SU-DHL-6 (cell line): ENCODE results near the gene CCNL2.

Source experiments
- H2AFZ ChIP-seq: fragments of 200-600 bp; sonication (generic); 2 replicates; pipeline ENCODE4 v1.6.1; 2014; ENCODE audit warnings: low read depth, mild to moderate bottlenecking, moderate library complexity, mixed read lengths, antibody characterized with exemption, low read length; ENCODE audit not compliant: severe bottlenecking
- H3F3A ChIP-seq: fragments of 200-600 bp; shearing (Covaris generic); 2 replicates; pipeline ENCODE4 v1.6.0; 2016; ENCODE audit warnings: antibody characterized with exemption, mild to moderate bottlenecking; ENCODE audit not compliant: insufficient read depth
- H3K27ac ChIP-seq: fragments of 200-600 bp; sonication (generic); 2 replicates; pipeline ENCODE4 v1.5.1; 2016; ENCODE audit warnings: low read depth, mild to moderate bottlenecking, low read length, moderate library complexity, mixed read lengths
- H3K27me3 ChIP-seq: fragments of 200-600 bp; sonication (generic), shearing (Covaris generic); 2 replicates; pipeline ENCODE4 v1.6.0; 2014; ENCODE audit warnings: mild to moderate bottlenecking, low read length
- H3K36me3 ChIP-seq: fragments of 200-600 bp; sonication (generic); 2 replicates; pipeline ENCODE4 v1.6.1; 2014; ENCODE audit warnings: mild to moderate bottlenecking, low read length, mixed read lengths
- H3K4me2 ChIP-seq: fragments of 300-600, 200-600 bp; shearing (Covaris generic), sonication (generic); 2 replicates; pipeline ENCODE4 v1.6.0; 2014; ENCODE audit warnings: low read length, low read depth, mild to moderate bottlenecking; ENCODE audit not compliant: poor library complexity, severe bottlenecking
- H3K4me3 ChIP-seq: fragments of 200-600 bp; sonication (generic); 2 replicates; pipeline ENCODE4 v1.5.1; 2014; ENCODE audit warnings: antibody characterized with exemption, low read length, mild to moderate bottlenecking, mixed read lengths; ENCODE audit not compliant: insufficient read depth, poor library complexity, severe bottlenecking
- H3K79me2 ChIP-seq: fragments of 200-600 bp; sonication (generic); 2 replicates; pipeline ENCODE4 v1.6.1; 2014; ENCODE audit warnings: mild to moderate bottlenecking, low read length, moderate library complexity; ENCODE audit not compliant: insufficient read depth
- H3K9ac ChIP-seq: fragments of 200-600 bp; sonication (generic); 2 replicates; pipeline ENCODE4 v1.7.0; 2014; ENCODE audit warnings: mild to moderate bottlenecking, low read length
- H3K9me2 ChIP-seq: fragments of 200-600 bp; sonication (generic); replicated peaks from 2 replicates; pipeline ENCODE4 v1.6.1; 2014; ENCODE audit warnings: low read length; ENCODE audit not compliant: insufficient read depth
- H3K9me3 ChIP-seq: fragments of 200-600 bp; sonication (generic); 2 replicates; pipeline ENCODE4 v1.6.1; 2014; ENCODE audit warnings: low read length, mixed read lengths; ENCODE audit not compliant: insufficient read depth
- H4K20me1 ChIP-seq: fragments of 200-600 bp; sonication (generic); 2 replicates; pipeline ENCODE4 v1.6.1; 2014; ENCODE audit warnings: low read depth, mild to moderate bottlenecking, antibody characterized with exemption, low read length, moderate library complexity, mixed read lengths
- EZH2phosphoT487 ChIP-seq: fragments of 200-600 bp; sonication (generic), shearing (Covaris generic); conservative IDR thresholded peaks from 2 replicates; pipeline ENCODE4 v1.6.1; 2018; ENCODE audit warnings: mild to moderate bottlenecking, antibody characterized with exemption, low read length, moderate library complexity, mixed read lengths
- TF ChIP-seq, protein P1 (sequence below): fragments of 200-600 bp; sonication (generic); IDR thresholded peaks from one replicate; pipeline ENCODE4 v1.5.1; 2017; ENCODE audit warnings: antibody characterized with exemption, mild to moderate bottlenecking, low read length, moderate library complexity; ENCODE audit not compliant: insufficient read depth, poor library complexity, severe bottlenecking

Gene CCNL2

DNA sequence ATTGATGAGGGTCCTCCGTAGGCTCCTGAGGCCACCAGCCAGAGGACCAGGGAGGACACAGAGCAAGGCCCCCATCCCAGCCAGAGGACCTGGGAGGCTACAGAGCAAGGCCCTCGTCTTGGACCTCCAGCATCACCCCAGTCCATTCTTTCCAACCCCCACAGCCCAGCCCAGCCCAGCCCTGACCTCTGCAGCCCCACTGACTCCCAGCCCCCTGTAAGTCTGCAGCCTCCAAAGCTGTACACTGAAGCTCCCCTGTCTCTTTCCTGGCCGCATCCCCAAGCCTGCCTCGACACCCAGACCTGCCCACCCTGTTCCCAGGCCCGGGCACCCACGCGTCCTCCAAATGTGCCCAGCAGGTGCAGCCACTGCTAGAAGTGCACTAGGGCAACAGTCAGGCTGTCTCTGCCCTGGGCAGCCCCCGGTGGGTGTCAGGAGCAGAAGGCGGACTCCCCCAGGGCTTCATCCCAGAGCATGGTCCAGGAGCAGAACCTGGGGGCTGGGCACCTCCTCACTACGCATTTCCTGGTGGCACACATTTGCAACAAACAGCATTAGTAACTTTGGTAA is 52.0 kb downstream of the CCNL2 start:
- no peak overlapping the region for H3K27ac ChIP-seq
- H3K79me2 ChIP-seq, result peaks cover 6% of the 10 kb centered on the region; the same call in 1 of the 2 replicates

DNA sequence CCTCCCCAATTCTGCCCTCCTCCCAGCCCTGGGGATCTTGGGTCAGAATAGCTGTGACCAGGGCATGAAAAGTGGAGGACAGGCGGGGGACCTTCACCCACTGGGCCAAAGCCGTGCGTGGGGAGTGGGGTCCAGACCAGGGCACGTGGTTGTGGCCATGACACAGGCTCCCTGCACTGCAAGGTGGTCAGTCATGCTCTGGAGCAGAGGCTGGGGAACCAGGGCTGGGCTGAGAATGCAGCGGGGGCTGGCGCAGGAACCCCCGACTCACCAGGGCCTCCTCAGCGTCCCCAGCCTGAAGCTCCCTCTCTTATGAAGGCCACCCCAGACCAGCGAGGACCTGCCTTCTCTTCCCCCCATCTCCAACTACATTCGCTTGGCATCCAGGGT is 52.6 kb downstream of the CCNL2 start:
- Histone ChIP-seq H3K4me3 (no peak overlapping the region), H3K4me2 (no peak overlapping the region), H3K9ac (no peak overlapping the region), H3K27ac (no peak overlapping the region), H3K36me3 (no peaks in the 10 kb centered on the region), H3F3A (no peaks in the 10 kb centered on the region), H2AFZ (no peak overlapping the region), H3K9me2 (no peaks in the 10 kb centered on the region), H3K9me3 (no peaks in the 10 kb centered on the region), H4K20me1 (no peaks in the 10 kb centered on the region), H3K79me2 (peaks cover 6% of the 10 kb centered on the region; the same call in 1 of the 2 replicates), H3K27me3 (no peaks in the 10 kb centered on the region)
- TF ChIP-seq EZH2phosphoT487, result no peak
- TF ChIP-seq, protein P1, sequence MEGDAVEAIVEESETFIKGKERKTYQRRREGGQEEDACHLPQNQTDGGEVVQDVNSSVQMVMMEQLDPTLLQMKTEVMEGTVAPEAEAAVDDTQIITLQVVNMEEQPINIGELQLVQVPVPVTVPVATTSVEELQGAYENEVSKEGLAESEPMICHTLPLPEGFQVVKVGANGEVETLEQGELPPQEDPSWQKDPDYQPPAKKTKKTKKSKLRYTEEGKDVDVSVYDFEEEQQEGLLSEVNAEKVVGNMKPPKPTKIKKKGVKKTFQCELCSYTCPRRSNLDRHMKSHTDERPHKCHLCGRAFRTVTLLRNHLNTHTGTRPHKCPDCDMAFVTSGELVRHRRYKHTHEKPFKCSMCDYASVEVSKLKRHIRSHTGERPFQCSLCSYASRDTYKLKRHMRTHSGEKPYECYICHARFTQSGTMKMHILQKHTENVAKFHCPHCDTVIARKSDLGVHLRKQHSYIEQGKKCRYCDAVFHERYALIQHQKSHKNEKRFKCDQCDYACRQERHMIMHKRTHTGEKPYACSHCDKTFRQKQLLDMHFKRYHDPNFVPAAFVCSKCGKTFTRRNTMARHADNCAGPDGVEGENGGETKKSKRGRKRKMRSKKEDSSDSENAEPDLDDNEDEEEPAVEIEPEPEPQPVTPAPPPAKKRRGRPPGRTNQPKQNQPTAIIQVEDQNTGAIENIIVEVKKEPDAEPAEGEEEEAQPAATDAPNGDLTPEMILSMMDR, result no peak

More for the DNA sequence above, 52.0 kb downstream of the CCNL2 start:
- Histone ChIP-seq H3K27me3 (no peaks in the 10 kb centered on the region), H4K20me1 (no peaks in the 10 kb centered on the region), H3K9me3 (no peaks in the 10 kb centered on the region), H3K4me2 (peak overlapping the region; percentile 91), H3K9ac (no peak overlapping the region), H3K9me2 (no peaks in the 10 kb centered on the region), H2AFZ (no peak overlapping the region), H3F3A (no peaks in the 10 kb centered on the region), H3K36me3 (no peaks in the 10 kb centered on the region), H3K4me3 (no peak overlapping the region)
- TF ChIP-seq, protein P1, result no peak
- no peak for TF ChIP-seq EZH2phosphoT487

DNA sequence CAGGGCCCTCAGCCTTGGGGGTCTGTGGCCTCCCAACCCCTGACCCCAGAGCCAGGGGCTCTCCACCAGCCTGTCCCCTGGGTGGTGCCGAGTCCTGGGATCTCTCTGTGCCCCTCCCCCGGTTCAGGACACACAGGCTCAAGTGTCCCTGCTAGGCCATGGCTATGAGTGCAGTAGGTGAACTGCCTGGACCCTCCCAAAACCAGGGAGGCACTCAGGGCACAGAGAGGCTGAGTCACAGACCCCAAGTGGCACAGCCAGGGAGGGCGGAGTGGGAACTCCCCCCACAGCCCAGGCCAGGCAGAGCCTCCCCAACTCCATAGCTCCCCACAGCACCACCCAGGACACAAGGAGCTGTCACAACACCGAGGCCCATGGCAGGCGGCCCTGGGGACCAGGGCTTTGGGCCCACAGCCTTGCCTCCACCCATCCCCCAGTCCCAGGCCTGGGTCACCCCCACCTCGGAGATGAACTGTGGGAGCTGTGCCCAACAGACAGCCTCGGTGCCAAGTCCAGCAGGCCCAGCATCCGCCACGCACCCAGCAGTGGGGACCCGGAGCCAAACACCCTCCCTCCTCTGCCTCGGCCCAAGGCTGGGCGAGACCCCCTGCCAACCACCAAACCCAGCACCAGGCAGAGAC is 53.2 kb downstream of the CCNL2 start:
- no peaks in the 10 kb centered on the region for H4K20me1 ChIP-seq
- TF ChIP-seq, protein P1, result no peak
- no peak for TF ChIP-seq EZH2phosphoT487
- H2AFZ ChIP-seq, result no peak overlapping the region
- no peaks in the 10 kb centered on the region for H3K27me3 ChIP-seq
- H3K4me2 ChIP-seq, result no peak overlapping the region
- no peaks in the 10 kb centered on the region for H3K9me2 ChIP-seq
- no peak overlapping the region for H3K4me3 ChIP-seq
- no peaks in the 10 kb centered on the region for H3F3A ChIP-seq
- no peak overlapping the region for H3K9ac ChIP-seq
- no peaks in the 10 kb centered on the region for H3K36me3 ChIP-seq
- peaks cover 6% of the 10 kb centered on the region; the same call in 1 of the 2 replicates for H3K79me2 ChIP-seq
- no peak overlapping the region for H3K27ac ChIP-seq
- H3K9me3 ChIP-seq, result no peaks in the 10 kb centered on the region
